Measurements from ENCODE around the gene CBY2.

The CBY2 gene

GRCh38 chr13:45713106-45713690, 11.1 kb downstream of the CBY2 start:
- TF ChIP-seq CTCF (IDR thresholded peaks at IDR 0.05; ENCODE audit: low read depth, low read length, missing control alignments), result no peak

GRCh38 chr13:45713721-45714120, 11.6 kb downstream of the CBY2 start:
- no peak overlapping the region for H3K4me3 ChIP-seq (ENCODE audit: low read depth, low read length)
- TF ChIP-seq CTCF (IDR thresholded peaks at IDR 0.05; ENCODE audit: low read depth, low read length, missing control alignments), result no peak
- DNase-seq (ENCODE audit: low read depth), result no peak

More at GRCh38 chr13:45713106-45713690, 11.1 kb downstream of the CBY2 start:
- H3K4me3 ChIP-seq (ENCODE audit: low read depth, low read length), result no peak overlapping the region
- no peak for DNase-seq (ENCODE audit: low read depth)

GRCh38 chr13:45714170-45714569, 12.1 kb downstream of the CBY2 start:
- no peak for DNase-seq (ENCODE audit: low read depth)
- TF ChIP-seq CTCF (IDR thresholded peaks at IDR 0.05; ENCODE audit: low read depth, low read length, missing control alignments), result no peak
- no peak overlapping the region for H3K4me3 ChIP-seq (ENCODE audit: low read depth, low read length)

GRCh38 chr13:45715351-45715750, 13.2 kb downstream of the CBY2 start:
- no peak for DNase-seq (ENCODE audit: low read depth)
- TF ChIP-seq CTCF (IDR thresholded peaks at IDR 0.05; ENCODE audit: low read depth, low read length, missing control alignments), result no peak
- no peak overlapping the region for H3K4me3 ChIP-seq (ENCODE audit: low read depth, low read length)

DNA sequence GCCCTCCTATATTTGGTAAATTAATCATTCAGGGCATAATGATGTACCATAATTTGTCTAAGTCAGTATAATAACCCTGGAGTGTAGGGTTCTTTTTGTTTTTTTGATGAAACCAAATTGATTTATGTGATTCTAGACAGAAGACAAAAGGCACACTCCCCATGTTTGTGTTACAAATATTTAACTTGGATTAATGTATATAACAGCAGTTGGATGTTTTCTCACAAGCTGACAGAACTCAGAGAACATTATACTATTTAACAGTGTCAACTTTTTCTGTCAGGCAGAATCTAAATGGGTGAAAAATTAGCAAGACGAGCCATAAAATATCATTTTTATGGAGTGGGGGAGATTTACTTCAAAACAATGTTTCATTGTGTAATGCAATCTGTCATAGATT, 15.2 kb downstream of the CBY2 start:
- no peak for DNase-seq (ENCODE audit: low read depth)
- no peak for TF ChIP-seq CTCF (IDR thresholded peaks at IDR 0.05; ENCODE audit: low read depth, low read length, missing control alignments)
- no peak overlapping the region for H3K4me3 ChIP-seq (ENCODE audit: low read depth, low read length)

DNA sequence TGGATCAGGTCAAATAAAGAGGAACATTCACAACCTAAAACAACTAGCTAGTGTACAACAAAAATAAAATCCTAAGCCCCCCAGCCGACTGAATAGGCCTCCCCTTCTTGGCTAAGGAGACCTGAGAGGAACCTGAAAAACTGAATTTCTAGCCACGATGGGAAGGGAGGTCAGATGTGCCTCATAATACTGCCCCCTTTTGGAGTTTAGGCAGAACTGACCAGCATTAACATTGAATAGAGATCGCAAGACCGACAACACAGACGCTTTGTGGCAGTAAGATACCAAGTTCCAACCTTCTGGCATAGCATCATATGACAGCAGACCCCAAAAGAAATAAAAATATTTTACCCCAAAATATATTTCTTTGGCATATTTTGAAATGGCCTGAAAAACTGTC, 15.9 kb downstream of the CBY2 start:
- peak; percentile 72 for TF ChIP-seq CTCF (IDR thresholded peaks at IDR 0.05; ENCODE audit: low read depth, low read length, missing control alignments)
- no peak for DNase-seq (ENCODE audit: low read depth)

GRCh38 chr13:45718992-45719391, 16.9 kb downstream of the CBY2 start:
- no peak for DNase-seq (ENCODE audit: low read depth)
- TF ChIP-seq CTCF (IDR thresholded peaks at IDR 0.05; ENCODE audit: low read depth, low read length, missing control alignments), result no peak
- H3K4me3 ChIP-seq (ENCODE audit: low read depth, low read length), result no peak overlapping the region

More for the DNA sequence above, 15.9 kb downstream of the CBY2 start:
- no peak overlapping the region for H3K4me3 ChIP-seq (ENCODE audit: low read depth, low read length)
